Kidney epithelial cell (primary cell): Measurements from ENCODE around the gene TGM3. TPM values are rescaled to one million over a fixed set of nuclear protein-coding genes. Genes with fewer than 3 reads are reported as not detected.

Experiments used
- DNase-seq: peaks from one replicate; pipeline ENCODE4 v3.0.0-alpha.2; 2010; ENCODE audit warnings: low read depth
- H3K27me3 ChIP-seq: 2 replicates; pipeline ENCODE4 v1.6.0; 2011; ENCODE audit warnings: low read length; ENCODE audit not compliant: control insufficient read depth, insufficient read depth
- H3K36me3 ChIP-seq: 2 replicates; pipeline ENCODE4 v1.5.1; 2011; ENCODE audit warnings: low read length; ENCODE audit not compliant: control insufficient read depth, insufficient read depth
- H3K4me3 ChIP-seq: 2 replicates; pipeline ENCODE4 v1.5.1; 2011; ENCODE audit warnings: low read depth, mild to moderate bottlenecking, control low read depth, low read length
- CTCF ChIP-seq: IDR thresholded peaks from 2 replicates; pipeline ENCODE4 v1.5.1; 2011; ENCODE audit warnings: mild to moderate bottlenecking, moderate library complexity, low read length, control low read depth, inconsistent platforms; ENCODE audit not compliant: insufficient read depth, poor library complexity, severe bottlenecking
- total RNA-seq: library from RNA; depleted of rRNA; stranded (reverse); fragments of >200 nt; gene quantifications from 2 replicates; pipeline ENCODE4 v1.2.3, GENCODE V29; 2015

TGM3 gene
- total RNA-seq, 1 donor from 2014 or later, result not detected

- no peaks in the 10 kb centered on the region for H3K36me3 ChIP-seq
- no peak for DNase-seq
- TF ChIP-seq CTCF, result no peak
- no peaks in the 10 kb centered on the region for H3K27me3 ChIP-seq
- no peak overlapping the region for H3K4me3 ChIP-seq
Measured at GRCh38 chr20:2337142-2337541, 41.3 kb downstream of the TGM3 start.

DNA sequence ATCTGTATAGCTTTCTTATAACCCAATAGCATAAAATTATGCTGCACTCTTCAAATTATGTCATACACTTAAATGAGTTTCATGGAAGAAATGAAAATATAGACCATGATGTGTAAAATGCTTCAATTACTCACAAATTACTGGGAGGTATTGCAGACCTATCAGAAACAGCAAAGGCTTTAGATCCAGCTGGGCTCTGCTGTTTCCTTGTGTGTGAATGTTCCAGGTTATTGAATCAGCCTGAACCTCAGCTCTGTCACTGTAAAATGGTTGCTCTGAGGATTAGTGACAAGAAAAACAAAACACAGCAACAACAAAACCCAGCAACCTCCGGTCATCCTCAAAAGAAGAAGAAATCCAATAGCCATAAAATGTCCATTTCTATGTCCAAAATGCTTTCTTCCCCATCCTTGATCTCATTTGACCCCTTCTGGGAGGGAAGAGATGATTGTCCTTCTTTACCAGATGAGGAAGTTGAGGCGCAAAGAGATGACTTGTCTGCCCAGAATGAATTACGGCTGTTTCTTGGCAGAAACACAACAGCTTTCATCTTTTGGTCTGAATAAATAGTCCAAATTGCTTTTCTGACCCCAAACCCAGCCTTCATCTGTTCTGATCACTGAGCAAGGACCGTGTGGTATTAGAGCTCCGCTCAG, 42.7 kb downstream of the TGM3 start:
- no peaks in the 10 kb centered on the region for H3K27me3 ChIP-seq

GRCh38 chr20:2340136-2340535, 44.3 kb downstream of the TGM3 start:
- Histone ChIP-seq H3K36me3 (no peaks in the 10 kb centered on the region), H3K27me3 (no peaks in the 10 kb centered on the region), H3K4me3 (no peak overlapping the region)
- no peak for DNase-seq
- TF ChIP-seq CTCF, result no peak

More for the DNA sequence above, 42.7 kb downstream of the TGM3 start:
- no peak for TF ChIP-seq CTCF
- no peaks in the 10 kb centered on the region for H3K36me3 ChIP-seq
- DNase-seq, result no peak
- H3K4me3 ChIP-seq, result no peak overlapping the region

GRCh38 chr20:2340823-2341222, 45.0 kb downstream of the TGM3 start:
- TF ChIP-seq CTCF, result no peak
- Histone ChIP-seq H3K36me3 (no peaks in the 10 kb centered on the region), H3K4me3 (no peak overlapping the region), H3K27me3 (no peaks in the 10 kb centered on the region)
- no peak for DNase-seq

DNA sequence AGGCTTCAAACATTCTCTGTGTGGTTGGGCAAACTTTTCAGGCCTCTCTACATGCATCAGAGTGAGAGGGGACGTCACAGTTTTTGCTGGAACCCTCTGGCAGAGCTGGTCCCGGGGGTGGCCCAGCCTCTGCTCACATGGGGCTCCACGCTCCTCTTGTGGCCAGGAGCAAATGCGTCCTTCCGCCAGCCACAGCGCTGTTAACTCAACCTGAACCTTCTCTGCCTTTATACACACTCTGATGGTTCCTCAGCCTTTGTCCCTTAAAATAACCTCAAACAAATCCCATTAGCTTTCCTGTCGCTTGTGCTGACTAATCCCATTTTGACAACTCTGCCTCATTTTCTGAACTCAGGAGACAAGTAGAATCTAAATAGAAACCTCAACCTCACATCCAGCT, 45.5 kb downstream of the TGM3 start:
- no peak for DNase-seq
- no peaks in the 10 kb centered on the region for H3K36me3 ChIP-seq
- no peaks in the 10 kb centered on the region for H3K27me3 ChIP-seq
- TF ChIP-seq CTCF, result no peak
- no peak overlapping the region for H3K4me3 ChIP-seq

GRCh38 chr20:2342243-2342642, 46.4 kb downstream of the TGM3 start:
- Histone ChIP-seq H3K4me3 (no peak overlapping the region), H3K36me3 (no peaks in the 10 kb centered on the region), H3K27me3 (no peaks in the 10 kb centered on the region)
- DNase-seq, result no peak
- TF ChIP-seq CTCF, result no peak
